NK-92 (cell line): ENCODE measurements around the gene IFNL2.
"Not testable (repeated sequence)": the region's sequence is repeated elsewhere in the genome, so short reads cannot be mapped to it uniquely, and the experiment has no call there.

Experiments used
- DNase-seq: peaks from one replicate; lab custom pipeline; 2025; ENCODE audit not compliant: unreplicated experiment; lab: John Stamatoyannopoulos, UW

The IFNL2 gene

GRCh38 chr19:39268085-39268484 is at the start of gene IFNL2:
Gene IFNL2, plus strand, starts transcription at chr19:39268396. Its CDS starts 173 bp downstream, at chr19:39268569.
- DNase-seq: not testable (repeated sequence)

- DNase-seq: not testable (repeated sequence)
Measured at GRCh38 chr19:39219108-39219507, 49.1 kb upstream of the IFNL2 start.

- no peak for DNase-seq
Measured at GRCh38 chr19:39223703-39224279, 44.4 kb upstream of the IFNL2 start.

GRCh38 chr19:39224910-39225309 is 43.3 kb upstream of the IFNL2 start:
- DNase-seq: no peak

- DNase-seq: no peak
Measured at GRCh38 chr19:39230096-39230764, 38.0 kb upstream of the IFNL2 start.

- DNase-seq: no peak
Measured at GRCh38 chr19:39232708-39233107, 35.5 kb upstream of the IFNL2 start.

GRCh38 chr19:39236527-39236926 is 31.7 kb upstream of the IFNL2 start:
- DNase-seq: no peak

- DNase-seq: no peak
Measured at GRCh38 chr19:39237200-39238184, 30.7 kb upstream of the IFNL2 start.

GRCh38 chr19:39238209-39238608 is 30.0 kb upstream of the IFNL2 start:
- no peak for DNase-seq

- DNase-seq: no peak
Measured at GRCh38 chr19:39238944-39239343, 29.3 kb upstream of the IFNL2 start.

- no peak for DNase-seq
Measured at GRCh38 chr19:39240421-39240820, 27.8 kb upstream of the IFNL2 start.

- DNase-seq: not testable (repeated sequence)
Measured at GRCh38 chr19:39243741-39244140, 24.5 kb upstream of the IFNL2 start.

GRCh38 chr19:39244410-39245100 is 23.6 kb upstream of the IFNL2 start, which contains the start of gene IFNL3:
Gene IFNL3, minus strand, starts transcription at chr19:39245006. Its CDS starts 39 bp downstream, at chr19:39244967.
- not testable (repeated sequence) for DNase-seq

GRCh38 chr19:39245166-39245565 is 23.0 kb upstream of the IFNL2 start:
- DNase-seq: not testable (repeated sequence)

GRCh38 chr19:39246951-39247669 is 21.1 kb upstream of the IFNL2 start:
- no peak for DNase-seq

GRCh38 chr19:39247701-39248664 is 20.2 kb upstream of the IFNL2 start:
- no peak for DNase-seq

- no peak for DNase-seq
Measured at GRCh38 chr19:39248806-39249205, 19.4 kb upstream of the IFNL2 start, which contains the start of gene IFNL4. Gene IFNL4, minus strand, starts transcription at chr19:39248856.

- no peak for DNase-seq
Measured at GRCh38 chr19:39251081-39251480, 17.1 kb upstream of the IFNL2 start.

- DNase-seq: no peak
Measured at GRCh38 chr19:39251846-39252245, 16.4 kb upstream of the IFNL2 start.
